MM.1S (cell line): ENCODE data around the gene IFT27.

Experiments
- CTCF ChIP-seq: fragments of 300-600 bp; sonication (generic); IDR thresholded peaks from 2 replicates; pipeline ENCODE4 v1.5.1; 2016; ENCODE audit warnings: antibody characterized with exemption, low read length, mixed read lengths
- EZH2 ChIP-seq: fragments of 300-600 bp; sonication (generic); optimal IDR thresholded peaks from 2 replicates; pipeline ENCODE3; 2017; ENCODE audit warnings: low read depth, mild to moderate bottlenecking, antibody characterized with exemption, low read length, mixed read lengths

GRCh38 chr22:36775586-36775963 lies 344 bp downstream of the IFT27 start:
- TF ChIP-seq EZH2, result no peak
- no peak for TF ChIP-seq CTCF
